BJ (cell line): ENCODE data around the gene TAAR9. TPM values are rescaled to one million over a fixed set of nuclear protein-coding genes. Genes with fewer than 3 reads are reported as not detected.

Source experiments
- CTCF ChIA-PET: fragments of 350-600 bp; formaldehyde crosslinking; extraction: SDS; loops from one replicate; lab custom pipeline; 2021; ENCODE audit warnings: antibody characterized with exemption, inconsistent platforms; lab: Yijun Ruan, JAX
- POLR2A ChIA-PET: fragments of 300-600 bp; sonication (Branson Sonifier 250); formaldehyde crosslinking; extraction: SDS; loops from one replicate; lab custom pipeline; 2021; ENCODE audit warnings: antibody characterized with exemption; lab: Charles Lee
- DNase-seq: peaks from one replicate; pipeline ENCODE4 v3.0.0-alpha.2; 2011; ENCODE audit warnings: low read depth
- H3K27me3 ChIP-seq: 2 replicates; pipeline ENCODE4 v1.6.0; 2011; ENCODE audit warnings: low read length; ENCODE audit not compliant: control insufficient read depth, insufficient read depth
- H3K36me3 ChIP-seq: 2 replicates; pipeline ENCODE4 v1.5.1; 2011; ENCODE audit warnings: low read length; ENCODE audit not compliant: control insufficient read depth, insufficient read depth
- H3K4me3 ChIP-seq: 2 replicates; pipeline ENCODE4 v1.5.1; 2011; ENCODE audit warnings: low read depth, mild to moderate bottlenecking, control low read depth, low read length
- polyA plus RNA-seq: library from polyadenylated mRNA; depleted of rRNA; stranded (reverse); fragments of >200 nt; gene quantifications from 2 replicates; pipeline ENCODE4 v1.2.3, GENCODE V29; 2011
- TF ChIP-seq, protein P1 (sequence below): IDR thresholded peaks from 2 replicates; pipeline ENCODE4 v1.5.1; 2011; ENCODE audit warnings: low read depth, mild to moderate bottlenecking, control low read depth, inconsistent platforms, low read length, moderate library complexity; ENCODE audit not compliant: insufficient read depth

TAAR9 gene
- polyA plus RNA-seq, 1 experiment, result not detected

DNA sequence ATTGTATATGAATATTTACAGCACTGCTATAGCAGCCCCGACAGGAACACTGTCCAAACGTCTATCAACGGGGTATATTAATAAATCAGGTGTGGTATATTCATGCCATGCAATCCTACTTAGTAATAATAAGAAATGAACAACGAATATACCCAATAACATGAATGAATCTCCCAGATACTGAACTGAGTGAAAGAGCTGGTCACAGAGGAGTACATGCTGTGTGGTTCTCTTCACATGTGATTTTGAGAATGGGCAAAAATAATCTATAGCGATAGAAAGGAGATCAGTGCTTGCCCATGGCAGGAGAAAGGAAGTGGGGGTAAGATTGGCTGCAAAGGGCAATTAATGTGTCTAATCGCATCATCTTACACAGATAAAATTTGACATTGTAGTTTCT lies 28.3 kb downstream of the TAAR9 start:
- no peak overlapping the region for H3K4me3 ChIP-seq
- TF ChIP-seq, protein P1, sequence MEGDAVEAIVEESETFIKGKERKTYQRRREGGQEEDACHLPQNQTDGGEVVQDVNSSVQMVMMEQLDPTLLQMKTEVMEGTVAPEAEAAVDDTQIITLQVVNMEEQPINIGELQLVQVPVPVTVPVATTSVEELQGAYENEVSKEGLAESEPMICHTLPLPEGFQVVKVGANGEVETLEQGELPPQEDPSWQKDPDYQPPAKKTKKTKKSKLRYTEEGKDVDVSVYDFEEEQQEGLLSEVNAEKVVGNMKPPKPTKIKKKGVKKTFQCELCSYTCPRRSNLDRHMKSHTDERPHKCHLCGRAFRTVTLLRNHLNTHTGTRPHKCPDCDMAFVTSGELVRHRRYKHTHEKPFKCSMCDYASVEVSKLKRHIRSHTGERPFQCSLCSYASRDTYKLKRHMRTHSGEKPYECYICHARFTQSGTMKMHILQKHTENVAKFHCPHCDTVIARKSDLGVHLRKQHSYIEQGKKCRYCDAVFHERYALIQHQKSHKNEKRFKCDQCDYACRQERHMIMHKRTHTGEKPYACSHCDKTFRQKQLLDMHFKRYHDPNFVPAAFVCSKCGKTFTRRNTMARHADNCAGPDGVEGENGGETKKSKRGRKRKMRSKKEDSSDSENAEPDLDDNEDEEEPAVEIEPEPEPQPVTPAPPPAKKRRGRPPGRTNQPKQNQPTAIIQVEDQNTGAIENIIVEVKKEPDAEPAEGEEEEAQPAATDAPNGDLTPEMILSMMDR, result no peak
- 0 out of 2 replicates have a peak, but pooled peaks cover 4% of the 10 kb centered on the region for H3K27me3 ChIP-seq
- no peak for DNase-seq
- ChIA-PET CTCF (interaction anchor here (1.0 kb wide), 1 partner anchor 22 kb away, joined by 3 read pairs; no protein-coding TSS in a partner anchor), POLR2A (no interaction called here)
- no peaks in the 10 kb centered on the region for H3K36me3 ChIP-seq

DNA sequence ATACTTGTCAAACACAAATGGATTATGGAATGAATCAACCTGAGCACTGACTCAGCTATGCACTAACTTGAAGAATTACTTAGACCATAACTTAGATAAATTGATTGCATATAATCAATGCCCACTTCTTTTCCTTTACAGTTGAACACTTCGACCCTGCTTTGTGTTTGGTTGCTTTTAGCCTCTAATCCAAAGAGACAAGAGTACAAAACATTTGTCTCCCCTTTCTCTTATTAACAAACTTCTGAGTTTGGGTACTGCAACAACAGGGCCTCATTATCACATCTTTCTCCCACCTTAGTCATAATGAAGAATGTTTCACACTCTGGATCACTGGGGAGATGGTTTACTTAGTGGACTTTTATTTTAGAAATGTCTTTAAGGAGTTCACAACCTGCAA lies 29.5 kb downstream of the TAAR9 start:
- ChIA-PET POLR2A (no interaction called here), CTCF (no interaction called here)
- Histone ChIP-seq H3K4me3 (no peak overlapping the region), H3K36me3 (no peaks in the 10 kb centered on the region), H3K27me3 (0 out of 2 replicates have a peak, but pooled peaks cover 4% of the 10 kb centered on the region)
- no peak for DNase-seq
- TF ChIP-seq, protein P1, result no peak

DNA sequence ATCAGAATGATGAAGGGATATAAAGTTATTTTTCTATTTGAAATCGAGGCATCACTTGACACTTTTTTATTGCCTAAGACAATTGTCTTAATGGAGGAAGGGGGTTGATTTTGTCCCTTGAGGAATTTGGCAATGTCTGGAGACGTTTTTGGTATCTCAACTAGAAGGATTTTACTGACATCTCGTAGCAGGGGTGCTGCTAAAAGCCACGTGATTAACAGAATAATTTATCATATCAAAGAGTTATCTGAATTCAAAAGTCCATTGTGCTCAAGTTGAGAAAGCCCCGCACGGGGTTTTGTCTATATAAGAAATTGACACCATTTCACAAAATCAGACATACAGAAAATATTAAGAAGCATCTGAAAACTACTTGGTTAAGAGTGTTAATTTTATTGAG lies 30.5 kb downstream of the TAAR9 start:
- ChIA-PET POLR2A (no interaction called here), CTCF (no interaction called here)
- Histone ChIP-seq H3K36me3 (no peaks in the 10 kb centered on the region), H3K4me3 (no peak overlapping the region), H3K27me3 (0 out of 2 replicates have a peak, but pooled peaks cover 4% of the 10 kb centered on the region)
- no peak for DNase-seq
- TF ChIP-seq, protein P1, result no peak

DNA sequence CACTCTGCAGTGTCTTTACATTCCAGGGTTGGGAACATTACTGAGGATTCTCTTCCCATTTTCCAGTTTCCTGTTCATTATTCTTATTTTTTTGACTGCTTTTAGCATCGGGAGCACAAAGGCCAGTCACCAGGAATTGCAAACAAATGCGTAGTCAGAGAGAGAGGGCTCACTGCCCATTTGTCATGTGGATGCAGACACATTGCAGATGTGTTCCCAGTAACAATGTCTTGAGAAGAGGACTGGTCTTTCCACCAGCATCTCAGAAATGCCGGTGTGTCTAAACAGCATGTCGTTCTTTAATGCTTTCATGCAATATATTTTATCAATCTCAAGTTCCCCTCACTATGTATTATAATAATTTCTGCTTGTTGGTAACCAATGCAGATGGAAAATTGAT lies 31.1 kb downstream of the TAAR9 start:
- POLR2A ChIA-PET, result no interaction called here
- DNase-seq, result no peak
- Histone ChIP-seq H3K27me3 (0 out of 2 replicates have a peak, but pooled peaks cover 4% of the 10 kb centered on the region), H3K36me3 (no peaks in the 10 kb centered on the region), H3K4me3 (no peak overlapping the region)
- CTCF ChIA-PET, result no interaction called here
- TF ChIP-seq, protein P1, result no peak

DNA sequence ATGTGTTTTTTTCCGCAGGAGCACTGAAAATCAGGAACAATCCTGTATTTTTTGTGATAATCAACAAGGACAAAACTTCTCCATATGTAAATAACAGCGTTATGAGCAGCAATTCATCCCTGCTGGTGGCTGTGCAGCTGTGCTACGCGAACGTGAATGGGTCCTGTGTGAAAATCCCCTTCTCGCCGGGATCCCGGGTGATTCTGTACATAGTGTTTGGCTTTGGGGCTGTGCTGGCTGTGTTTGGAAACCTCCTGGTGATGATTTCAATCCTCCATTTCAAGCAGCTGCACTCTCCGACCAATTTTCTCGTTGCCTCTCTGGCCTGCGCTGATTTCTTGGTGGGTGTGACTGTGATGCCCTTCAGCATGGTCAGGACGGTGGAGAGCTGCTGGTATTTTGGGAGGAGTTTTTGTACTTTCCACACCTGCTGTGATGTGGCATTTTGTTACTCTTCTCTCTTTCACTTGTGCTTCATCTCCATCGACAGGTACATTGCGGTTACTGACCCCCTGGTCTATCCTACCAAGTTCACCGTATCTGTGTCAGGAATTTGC lies 32.2 kb downstream of the TAAR9 start, which contains the start of gene TAAR6:
TSS of gene TAAR6 (plus strand) at position 102 of the 557 bp plus-strand sequence. CDS start at position 102, 0 bp downstream.
- Histone ChIP-seq H3K27me3 (0 out of 2 replicates have a peak, but pooled peaks cover 4% of the 10 kb centered on the region), H3K4me3 (no peak within 1 kb of the TSS), H3K36me3 (no peaks in the 10 kb centered on the region)
- TF ChIP-seq, protein P1, result no peak
- DNase-seq, result no peak
- ChIA-PET CTCF (no interaction called here), POLR2A (no interaction called here)
